Suprapubic skin (tissue), 3 donors: ENCODE measurements around the gene NCAM2.

Experiments used
- EP300 ChIP-seq: sonication (generic); formaldehyde crosslinking; IDR thresholded peaks from one replicate; pipeline ENCODE4 v1.6.1; 2017; ENCODE audit warnings: antibody characterized with exemption
- POLR2A ChIP-seq, 2 donors: fragments of 450-650 bp; IDR thresholded peaks; one replicate each; pipeline ENCODE4 v1.6.1; 2017; ENCODE audit warnings: antibody characterized with exemption in 2 of 2, mild to moderate bottlenecking in 2 of 2, moderate library complexity in 2 of 2
- TF ChIP-seq, protein P1 (sequence below), 2 donors: fragments of 200-600 bp in 1 of 2; fragments of 450-650 bp in 1 of 2; sonication (generic) in 1 of 2; IDR thresholded peaks; one replicate each; pipeline ENCODE4 v1.5.1; 2016 to 2019; ENCODE audit warnings: antibody characterized with exemption in 2 of 2, mild to moderate bottlenecking in 1 of 2, moderate library complexity in 1 of 2

GRCh38 chr21:21406921-21407320, 408.7 kb downstream of the NCAM2 start:
- TF ChIP-seq, protein P1, sequence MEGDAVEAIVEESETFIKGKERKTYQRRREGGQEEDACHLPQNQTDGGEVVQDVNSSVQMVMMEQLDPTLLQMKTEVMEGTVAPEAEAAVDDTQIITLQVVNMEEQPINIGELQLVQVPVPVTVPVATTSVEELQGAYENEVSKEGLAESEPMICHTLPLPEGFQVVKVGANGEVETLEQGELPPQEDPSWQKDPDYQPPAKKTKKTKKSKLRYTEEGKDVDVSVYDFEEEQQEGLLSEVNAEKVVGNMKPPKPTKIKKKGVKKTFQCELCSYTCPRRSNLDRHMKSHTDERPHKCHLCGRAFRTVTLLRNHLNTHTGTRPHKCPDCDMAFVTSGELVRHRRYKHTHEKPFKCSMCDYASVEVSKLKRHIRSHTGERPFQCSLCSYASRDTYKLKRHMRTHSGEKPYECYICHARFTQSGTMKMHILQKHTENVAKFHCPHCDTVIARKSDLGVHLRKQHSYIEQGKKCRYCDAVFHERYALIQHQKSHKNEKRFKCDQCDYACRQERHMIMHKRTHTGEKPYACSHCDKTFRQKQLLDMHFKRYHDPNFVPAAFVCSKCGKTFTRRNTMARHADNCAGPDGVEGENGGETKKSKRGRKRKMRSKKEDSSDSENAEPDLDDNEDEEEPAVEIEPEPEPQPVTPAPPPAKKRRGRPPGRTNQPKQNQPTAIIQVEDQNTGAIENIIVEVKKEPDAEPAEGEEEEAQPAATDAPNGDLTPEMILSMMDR (IDR thresholded peaks at IDR 0.05), result no peak
- TF ChIP-seq POLR2A (IDR thresholded peaks at IDR 0.05) (no peak), EP300 (no peak)
